OCI-M1 (cell line): ENCODE results near the gene TKT.
"Not testable (repeated sequence)": the region's sequence is repeated elsewhere in the genome, so short reads cannot be mapped to it uniquely, and the experiment has no call there.

ENCODE experiments used
- DNase-seq: peaks from one replicate; lab custom pipeline; 2025; lab: John Stamatoyannopoulos, UW

The TKT gene

GRCh38 chr3:53259427-53260259 is 3.8 kb upstream of the TKT start:
- DNase-seq: no peak

- no peak for DNase-seq
Measured at GRCh38 chr3:53258600-53259426, 3.0 kb upstream of the TKT start.

- DNase-seq: no peak
Measured at GRCh38 chr3:53257465-53257864, 1.6 kb upstream of the TKT start.

- no peak for DNase-seq
Measured at GRCh38 chr3:53256704-53257055, 858 bp upstream of the TKT start.

GRCh38 chr3:53255423-53255774 is 423 bp downstream of the TKT start:
- no peak for DNase-seq

GRCh38 chr3:53254509-53255422 is 1.1 kb downstream of the TKT start:
- peak; percentile 74 for DNase-seq

- no peak for DNase-seq
Measured at GRCh38 chr3:53253707-53254508, 1.9 kb downstream of the TKT start.

- DNase-seq: not testable (repeated sequence)
Measured at GRCh38 chr3:53252947-53253322, 2.9 kb downstream of the TKT start.

GRCh38 chr3:53252096-53252946 is 3.5 kb downstream of the TKT start:
- DNase-seq: no peak

- DNase-seq: no peak
Measured at GRCh38 chr3:53250881-53251605, 4.8 kb downstream of the TKT start.

GRCh38 chr3:53250453-53250852 is 5.4 kb downstream of the TKT start:
- no peak for DNase-seq

- DNase-seq: no peak
Measured at GRCh38 chr3:53248161-53248560, 7.7 kb downstream of the TKT start.

GRCh38 chr3:53247619-53248018 is 8.2 kb downstream of the TKT start:
- no peak for DNase-seq

GRCh38 chr3:53244271-53244670 is 11.6 kb downstream of the TKT start:
- no peak for DNase-seq

GRCh38 chr3:53243785-53244184 is 12.0 kb downstream of the TKT start:
- no peak for DNase-seq

- DNase-seq: no peak
Measured at GRCh38 chr3:53243165-53243564, 12.7 kb downstream of the TKT start.

GRCh38 chr3:53242642-53243041 is 13.2 kb downstream of the TKT start:
- DNase-seq: no peak

- DNase-seq: no peak
Measured at GRCh38 chr3:53242155-53242554, 13.7 kb downstream of the TKT start.

GRCh38 chr3:53240989-53241972 is 14.5 kb downstream of the TKT start:
- DNase-seq: no peak
